GM18873 (cell line): ENCODE results near the gene KCNIP4.

Experiments used
- ATAC-seq: cut with Tn5 transposase; IDR thresholded peaks from one replicate; pipeline ENCODE4 v1.9.1; 2021; ENCODE audit warnings: mild to moderate bottlenecking, moderate library complexity, moderate number of reproducible peaks; ENCODE audit not compliant: unreplicated experiment, low FRiP score

Gene KCNIP4

GRCh38 chr4:21514022-21514694 is 434.4 kb downstream of the KCNIP4 start:
- no peak for ATAC-seq

GRCh38 chr4:21512353-21512752 is 436.2 kb downstream of the KCNIP4 start:
- ATAC-seq = no peak

GRCh38 chr4:21507439-21507838 is 441.1 kb downstream of the KCNIP4 start:
- ATAC-seq = no peak

GRCh38 chr4:21490682-21491081 is 457.9 kb downstream of the KCNIP4 start:
- ATAC-seq = no peak

- ATAC-seq = no peak
These were observed 471.8 kb downstream of the KCNIP4 start for GRCh38 chr4:21476757-21477156.

GRCh38 chr4:21474195-21474594 is 474.4 kb downstream of the KCNIP4 start:
- no peak for ATAC-seq

GRCh38 chr4:21470535-21470934 is 478.0 kb downstream of the KCNIP4 start:
- ATAC-seq = no peak

GRCh38 chr4:21469438-21470300 is 478.9 kb downstream of the KCNIP4 start:
- no peak for ATAC-seq

- ATAC-seq = no peak
These were observed 481.0 kb downstream of the KCNIP4 start for GRCh38 chr4:21467551-21467950.

GRCh38 chr4:21457086-21457840 is 491.3 kb downstream of the KCNIP4 start:
- no peak for ATAC-seq

GRCh38 chr4:21454831-21455230 is 493.7 kb downstream of the KCNIP4 start:
- no peak for ATAC-seq

GRCh38 chr4:21454201-21454600 is 494.4 kb downstream of the KCNIP4 start:
- no peak for ATAC-seq

GRCh38 chr4:21452931-21453330 is 495.6 kb downstream of the KCNIP4 start:
- ATAC-seq = no peak

- ATAC-seq = no peak
These were observed 497.5 kb downstream of the KCNIP4 start for GRCh38 chr4:21451032-21451431.

GRCh38 chr4:21450331-21450730 is 498.2 kb downstream of the KCNIP4 start:
- no peak for ATAC-seq

- no peak for ATAC-seq
These were observed 501.1 kb downstream of the KCNIP4 start for GRCh38 chr4:21447301-21448054.

GRCh38 chr4:21420166-21420565 is 528.4 kb downstream of the KCNIP4 start:
- ATAC-seq = no peak

- no peak for ATAC-seq
These were observed 532.8 kb downstream of the KCNIP4 start for GRCh38 chr4:21415728-21416127.

- no peak for ATAC-seq
These were observed 534.7 kb downstream of the KCNIP4 start for GRCh38 chr4:21413807-21414370.

GRCh38 chr4:21411086-21411485 is 537.5 kb downstream of the KCNIP4 start:
- no peak for ATAC-seq
